Measurements from ENCODE around the gene NDEL1. TPM values are rescaled to one million over a fixed set of nuclear protein-coding genes. Genes with fewer than 3 reads are reported as not detected.
A peak's percentile ranks its signal among the peaks of the same experiment; 100 is the strongest.

NDEL1 gene
- total RNA-seq, 1 experiment from 2014 or later, result 95.3 TPM

DNA sequence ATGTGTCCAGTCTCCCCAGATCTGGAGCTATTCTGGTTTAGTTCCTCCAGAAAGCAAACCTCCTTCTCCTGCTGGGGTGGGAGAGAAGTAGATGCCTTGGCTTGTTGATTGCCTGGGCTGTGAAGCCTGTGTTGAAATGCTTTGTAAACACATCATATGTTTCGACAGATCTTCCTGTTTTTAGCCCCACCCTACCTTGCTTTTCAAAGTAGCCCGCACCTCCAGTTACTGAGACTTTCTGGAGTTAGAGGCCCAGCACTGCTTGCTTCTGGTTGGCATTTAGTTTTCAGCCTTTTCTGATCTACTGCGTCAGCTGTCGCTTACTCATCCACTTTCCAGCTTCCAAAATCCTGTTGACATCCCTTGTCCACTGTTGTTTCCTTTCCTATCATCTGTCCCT, 17.9 kb upstream of the NDEL1 start:
- H3K36me3 Mint-ChIP-seq (ENCODE audit: insufficient read depth, unreplicated experiment), result no peaks in the 10 kb centered on the region
- ChIA-PET POLR2A (interaction anchor here (0.5 to 1.3 kb wide), 3 partner anchors 18 to 385 kb away, joined by 3 to 5 read pairs (median 4); partner anchors contain the start of gene NDEL1), CTCF (interaction anchor here (0.7 kb wide), 1 partner anchor 19 kb away, joined by 4 read pairs; no protein-coding TSS in a partner anchor)
- H3K27ac Mint-ChIP-seq (ENCODE audit: low read depth, unreplicated experiment), result no peak overlapping the region
- DNase-seq (ENCODE audit: unreplicated experiment), result peak; percentile 37
- intact Hi-C loops (cut with micrococcal nuclease), result no loop called here
- H3K27me3 Mint-ChIP-seq (ENCODE audit: insufficient read depth, unreplicated experiment), result peaks cover 23% of the 10 kb centered on the region
- peaks cover 4% of the 10 kb centered on the region for H3K4me1 Mint-ChIP-seq (ENCODE audit: insufficient read depth, unreplicated experiment)
- no peak overlapping the region for H3K4me3 Mint-ChIP-seq (ENCODE audit: unreplicated experiment)
- H3K9me3 Mint-ChIP-seq (ENCODE audit: unreplicated experiment), result no peaks in the 10 kb centered on the region
- BruUV-seq (replicated peaks), result no TSS peak
- TF ChIP-seq CTCF (IDR thresholded peaks at IDR 0.05; ENCODE audit: unreplicated experiment), result no peak

- intact Hi-C loops (cut with micrococcal nuclease), result no loop called here
- H3K9me3 Mint-ChIP-seq (ENCODE audit: unreplicated experiment), result no peaks in the 10 kb centered on the region
- no peak for TF ChIP-seq CTCF (IDR thresholded peaks at IDR 0.05; ENCODE audit: unreplicated experiment)
- CTCF ChIA-PET, result no interaction called here
- no peaks in the 10 kb centered on the region for H3K4me1 Mint-ChIP-seq (ENCODE audit: insufficient read depth, unreplicated experiment)
- H3K27me3 Mint-ChIP-seq (ENCODE audit: insufficient read depth, unreplicated experiment), result peaks cover 23% of the 10 kb centered on the region
- DNase-seq (ENCODE audit: unreplicated experiment), result no peak
- no peak overlapping the region for H3K27ac Mint-ChIP-seq (ENCODE audit: low read depth, unreplicated experiment)
- no TSS peak for BruUV-seq (replicated peaks)
- H3K4me3 Mint-ChIP-seq (ENCODE audit: unreplicated experiment), result no peak overlapping the region
- POLR2A ChIA-PET, result interaction anchor here (0.5 kb wide), 1 partner anchor 75 kb away, joined by 3 read pairs; no protein-coding TSS in a partner anchor
- no peaks in the 10 kb centered on the region for H3K36me3 Mint-ChIP-seq (ENCODE audit: insufficient read depth, unreplicated experiment)
These were observed 17.2 kb upstream of the NDEL1 start for GRCh38 chr17:8418471-8418870.

DNA sequence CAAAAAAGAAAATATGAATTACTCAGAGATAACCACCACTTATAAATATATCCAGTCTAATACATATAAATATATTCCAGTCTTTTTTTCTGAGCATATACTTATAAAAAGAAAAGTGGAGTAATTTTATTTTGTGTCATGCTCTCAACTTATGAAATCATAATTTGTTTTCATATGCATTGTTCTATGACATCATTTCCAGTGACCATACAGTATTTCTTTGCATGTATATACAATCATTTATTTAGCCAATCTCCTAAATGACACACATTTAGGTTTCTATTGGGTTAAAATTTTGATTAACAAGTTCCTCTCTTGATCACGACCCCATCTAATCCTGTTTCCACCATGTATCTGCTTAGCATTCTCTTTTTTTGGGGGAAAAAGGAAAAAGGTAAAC, 16.4 kb upstream of the NDEL1 start:
- Mint-ChIP-seq H3K27me3 (ENCODE audit: insufficient read depth, unreplicated experiment) (peaks cover 23% of the 10 kb centered on the region), H3K27ac (ENCODE audit: low read depth, unreplicated experiment) (no peak overlapping the region), H3K4me1 (ENCODE audit: insufficient read depth, unreplicated experiment) (no peaks in the 10 kb centered on the region), H3K36me3 (ENCODE audit: insufficient read depth, unreplicated experiment) (no peaks in the 10 kb centered on the region), H3K4me3 (ENCODE audit: unreplicated experiment) (no peak overlapping the region), H3K9me3 (ENCODE audit: unreplicated experiment) (no peaks in the 10 kb centered on the region)
- DNase-seq (ENCODE audit: unreplicated experiment), result no peak
- POLR2A ChIA-PET, result interaction anchor here (3.0 kb wide), 1 partner anchor 17 kb away, joined by 31 read pairs; the partner anchor contains the start of gene NDEL1
- BruUV-seq (replicated peaks), result no TSS peak
- CTCF ChIA-PET, result interaction anchor here (0.6 to 3.2 kb wide), 3 partner anchors 10 to 689 kb away, joined by 3 to 28 read pairs (median 3); no protein-coding TSS in a partner anchor
- intact Hi-C loops (cut with micrococcal nuclease), result no loop called here
- no peak for TF ChIP-seq CTCF (IDR thresholded peaks at IDR 0.05; ENCODE audit: unreplicated experiment)

GRCh38 chr17:8420041-8420934, 15.4 kb upstream of the NDEL1 start:
- ChIA-PET CTCF (interaction anchor here (0.6 to 3.2 kb wide), 5 partner anchors 11 to 381 kb away, joined by 3 to 28 read pairs (median 5); no protein-coding TSS in a partner anchor), POLR2A (interaction anchor here (0.6 to 3.0 kb wide), 7 partner anchors 8 to 85 kb away, joined by 3 to 31 read pairs (median 6); partner anchors contain the start of gene NDEL1)
- no peaks in the 10 kb centered on the region for H3K9me3 Mint-ChIP-seq (ENCODE audit: unreplicated experiment)
- H3K4me1 Mint-ChIP-seq (ENCODE audit: insufficient read depth, unreplicated experiment), result no peaks in the 10 kb centered on the region
- DNase-seq (ENCODE audit: unreplicated experiment), result peak; percentile 80
- no peak overlapping the region for H3K27ac Mint-ChIP-seq (ENCODE audit: low read depth, unreplicated experiment)
- intact Hi-C loops (cut with micrococcal nuclease), result no loop called here
- H3K27me3 Mint-ChIP-seq (ENCODE audit: insufficient read depth, unreplicated experiment), result peaks cover 23% of the 10 kb centered on the region
- no peak for TF ChIP-seq CTCF (IDR thresholded peaks at IDR 0.05; ENCODE audit: unreplicated experiment)
- BruUV-seq (replicated peaks), result no TSS peak
- H3K4me3 Mint-ChIP-seq (ENCODE audit: unreplicated experiment), result no peak overlapping the region
- no peaks in the 10 kb centered on the region for H3K36me3 Mint-ChIP-seq (ENCODE audit: insufficient read depth, unreplicated experiment)
